HUDEP-2 (cell line): Measurements from ENCODE around the gene KCNT2.
"Not testable (repeated sequence)": the region's sequence is repeated elsewhere in the genome, so short reads cannot be mapped to it uniquely, and the experiment has no call there.

Source experiments
- DNase-seq, 76 experiments: peaks; one replicate each; lab custom pipeline; 2025; ENCODE audit not compliant: unreplicated experiment in 76 of 76; lab: John Stamatoyannopoulos, UW

Gene KCNT2

DNA sequence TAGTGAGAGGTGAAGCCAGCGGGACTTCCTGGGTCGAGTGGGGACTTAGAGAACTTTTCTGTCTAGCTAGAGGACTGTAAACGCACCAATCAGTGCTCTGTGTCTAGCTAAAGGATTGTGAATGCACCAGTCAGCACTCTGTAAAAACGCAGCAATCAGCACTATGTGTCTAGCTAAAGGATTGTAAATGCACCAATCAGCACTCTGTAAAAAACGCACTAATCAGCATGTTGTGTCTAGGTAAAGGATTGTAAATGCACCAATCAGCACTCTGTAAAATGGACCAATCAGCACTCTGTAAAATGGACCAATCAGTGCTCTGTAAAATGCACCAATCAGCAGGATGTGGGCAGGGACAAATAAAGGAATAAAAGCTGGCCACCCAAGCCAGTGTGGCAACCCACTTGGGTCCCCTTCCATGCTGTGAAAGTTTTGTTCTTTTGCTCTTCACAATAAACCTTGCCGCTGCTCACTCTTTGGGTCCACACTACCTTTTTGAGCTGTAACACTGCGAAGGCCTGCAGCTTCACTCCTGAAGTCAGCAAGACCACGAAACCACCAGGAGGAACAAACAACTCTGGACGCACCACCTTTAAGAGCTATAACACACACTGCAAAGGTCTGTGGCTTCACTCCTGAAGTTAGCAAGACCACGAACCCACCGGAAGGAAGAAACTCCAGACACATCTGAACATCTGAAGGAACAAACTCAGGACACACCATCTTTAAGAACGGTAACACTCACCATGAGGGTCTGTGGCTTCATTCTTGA, 85.5 kb downstream of the KCNT2 start:
- DNase-seq, result not testable (repeated sequence)

DNA sequence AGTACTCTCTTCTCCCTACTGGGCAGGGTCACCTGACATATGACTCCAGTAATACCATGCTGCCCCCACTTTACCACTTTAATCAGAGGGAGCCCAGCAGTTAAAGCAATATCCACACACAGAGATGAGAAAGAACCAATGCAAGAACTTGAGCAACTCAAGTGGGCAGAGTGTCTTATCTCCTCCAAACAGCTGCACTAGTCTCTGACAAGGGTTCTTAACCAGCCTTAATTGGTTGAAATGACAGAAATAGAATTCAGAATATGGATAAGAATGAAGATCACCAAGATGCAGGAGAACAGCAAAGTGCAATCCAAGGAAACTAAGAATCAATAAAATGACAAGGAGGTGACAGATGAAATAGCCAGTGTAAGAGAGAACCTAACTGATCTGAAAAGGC, 91.0 kb downstream of the KCNT2 start:
- peak in 54 of 76 experiments; percentile 11 to 87 (median 50) for DNase-seq

DNA sequence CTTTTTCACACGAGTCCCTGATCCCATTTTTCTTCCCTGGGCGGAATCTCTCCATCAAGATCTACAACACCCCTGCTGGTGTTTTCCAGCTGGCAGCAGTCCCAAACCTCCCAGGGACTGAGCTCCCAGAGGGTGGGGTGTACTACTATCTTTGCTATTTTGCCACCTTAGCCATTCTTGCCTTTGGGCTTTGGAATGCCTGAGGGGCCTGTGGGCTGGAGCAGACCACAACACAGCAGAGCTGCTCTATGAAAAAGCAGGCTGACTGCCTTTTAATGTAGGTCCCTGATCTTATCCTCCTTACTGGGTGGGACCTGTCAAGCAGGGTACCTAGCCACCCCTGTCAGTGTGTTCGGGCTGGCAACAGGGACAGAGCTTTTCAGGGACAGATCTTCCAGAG, 91.9 kb downstream of the KCNT2 start:
- peak in 1 of 76 experiments; percentile 2 for DNase-seq

- no peak for DNase-seq
These were observed 92.3 kb downstream of the KCNT2 start for GRCh38 chr1:196515904-196516303.

DNA sequence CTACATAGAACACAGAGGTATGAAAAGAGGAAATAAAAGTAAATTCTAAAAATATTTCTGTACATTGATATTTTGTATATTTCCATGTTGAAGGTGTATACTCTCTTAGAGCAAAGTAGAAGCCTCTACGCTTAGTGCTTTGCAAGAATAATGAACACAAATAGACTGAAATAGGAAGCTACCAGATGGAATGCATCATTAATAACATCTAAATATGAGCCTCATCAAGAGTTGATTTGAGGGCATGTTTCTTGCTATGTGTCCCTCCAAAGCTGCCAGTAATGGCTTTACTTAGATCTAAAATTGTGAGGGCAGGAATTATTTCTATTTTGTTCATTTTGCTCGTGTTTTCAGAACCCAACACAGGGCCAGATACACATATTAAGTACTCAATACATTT, 94.4 kb downstream of the KCNT2 start:
- no peak for DNase-seq

GRCh38 chr1:196510451-196510850, 97.8 kb downstream of the KCNT2 start:
- DNase-seq, result no peak

DNA sequence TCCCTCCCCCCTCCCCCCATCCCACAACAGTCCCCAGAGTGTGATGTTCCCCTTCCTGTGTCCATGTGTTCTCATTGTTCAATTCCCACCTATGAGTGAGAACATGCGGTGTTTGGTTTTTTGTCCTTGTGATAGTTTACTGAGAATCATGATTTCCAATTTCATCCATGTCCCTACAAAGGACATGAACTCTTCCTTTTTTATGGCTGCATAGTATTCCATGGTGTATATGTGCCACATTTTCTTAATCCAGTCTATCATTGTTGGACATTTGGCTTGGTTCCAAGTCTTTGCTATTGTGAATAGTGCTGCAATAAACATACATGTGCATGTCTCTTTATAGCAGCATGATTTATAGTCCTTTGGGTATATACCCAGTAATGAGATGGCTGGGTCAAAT, 104.0 kb downstream of the KCNT2 start:
- DNase-seq, result not testable (repeated sequence)

DNA sequence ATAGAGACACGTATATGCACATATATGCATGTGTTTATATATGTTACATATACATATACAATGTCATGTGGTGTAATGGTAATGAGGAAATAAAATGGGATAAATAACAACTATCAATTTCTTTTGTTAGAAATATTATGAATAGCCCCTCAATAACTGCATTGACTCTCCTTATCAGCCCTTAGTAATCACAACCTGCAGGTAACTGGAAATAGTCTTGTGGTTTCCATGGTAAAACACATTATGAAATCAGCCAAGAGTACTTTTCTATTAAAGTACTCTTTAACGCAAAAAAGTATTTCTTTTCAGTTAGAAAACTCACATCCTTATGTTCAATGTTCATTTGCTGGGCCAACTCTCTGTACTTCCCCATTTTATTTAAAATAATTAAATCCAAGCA, 105.8 kb downstream of the KCNT2 start:
- DNase-seq, result no peak

DNA sequence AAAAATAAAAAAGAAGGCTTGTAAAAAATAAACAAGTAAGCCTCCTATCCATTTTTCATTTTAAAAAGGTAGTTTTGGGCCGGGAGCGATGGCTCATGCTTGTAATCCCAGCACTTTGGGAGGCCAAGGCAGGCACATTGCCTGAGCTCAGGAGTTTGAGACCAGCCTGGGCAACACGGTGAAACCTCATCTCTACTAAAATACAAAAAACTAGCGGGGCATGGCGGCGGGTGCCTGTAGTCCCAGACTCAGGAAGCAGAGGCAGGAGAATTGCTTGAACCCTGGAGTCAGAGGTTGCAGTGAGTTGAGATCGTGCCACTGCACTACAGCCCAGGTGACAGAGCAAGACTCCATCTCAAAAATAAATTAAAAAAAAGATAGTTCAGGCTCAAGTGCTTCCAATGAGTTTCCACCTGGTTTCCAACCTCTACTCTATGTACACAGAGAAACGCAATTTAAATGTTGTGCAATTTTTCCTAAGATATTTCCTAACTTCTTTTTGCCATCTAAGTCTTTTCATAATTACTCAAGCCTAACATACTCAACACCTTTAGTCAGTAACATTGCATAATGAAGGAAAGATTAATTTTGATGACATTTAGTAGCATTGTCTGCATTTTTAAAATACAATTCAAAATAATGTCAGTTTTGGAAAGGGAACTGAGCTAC, 106.3 kb downstream of the KCNT2 start:
- DNase-seq, result no peak

DNA sequence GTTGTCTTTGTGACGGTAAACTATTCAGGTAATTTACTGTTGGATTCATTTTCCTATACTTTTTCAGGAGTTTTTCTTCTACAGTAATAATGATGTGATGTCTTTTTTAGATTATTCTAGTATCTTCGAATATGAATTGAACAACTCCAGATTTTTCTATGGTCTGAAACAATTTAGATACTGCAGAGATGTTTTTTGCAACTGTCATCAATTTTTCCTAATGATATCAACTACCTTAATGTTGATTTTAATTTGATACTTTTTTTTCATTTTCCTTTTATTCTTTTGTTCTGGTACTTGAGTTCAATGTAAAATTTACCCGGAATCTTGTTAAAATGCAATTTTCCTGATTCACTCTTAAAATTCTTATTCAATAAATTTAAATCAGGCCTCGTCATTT, 110.4 kb downstream of the KCNT2 start:
- no peak for DNase-seq

DNA sequence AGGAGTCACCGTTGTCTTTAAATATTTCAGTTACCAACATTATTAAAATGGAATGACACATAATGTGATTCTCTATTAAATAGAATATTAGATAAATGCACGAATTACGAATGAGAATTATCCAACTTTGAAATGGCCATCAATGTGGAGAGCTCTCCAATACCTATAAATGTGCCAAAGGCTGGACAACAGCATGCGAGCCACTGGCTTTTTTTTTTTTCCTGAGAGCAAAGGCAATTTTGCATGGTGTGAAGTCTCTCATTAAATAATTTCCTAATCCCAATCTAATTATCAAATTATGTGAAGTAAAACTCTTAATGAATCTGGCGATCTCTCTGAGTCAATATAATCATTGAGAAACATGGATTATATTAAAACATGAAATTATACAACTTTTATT, 113.5 kb downstream of the KCNT2 start:
- no peak for DNase-seq

DNA sequence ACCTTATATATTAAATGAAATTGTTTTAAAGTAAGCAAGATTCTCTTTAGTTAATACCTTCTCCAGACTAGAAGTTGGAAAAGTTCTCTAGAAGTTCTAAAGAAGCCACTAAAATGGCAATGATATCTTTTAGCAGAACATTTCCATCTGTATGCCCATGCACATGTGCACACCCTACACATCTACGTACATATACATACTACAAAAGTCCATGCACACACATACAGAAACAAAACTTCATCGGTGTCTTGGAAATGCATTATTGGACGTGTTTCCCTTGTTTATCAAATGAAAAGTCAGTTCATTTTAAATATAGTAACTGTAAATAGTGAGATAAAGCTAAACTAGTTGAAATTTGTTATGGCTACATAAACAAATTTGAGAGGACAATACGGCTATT, 114.4 kb downstream of the KCNT2 start:
- DNase-seq, result no peak

DNA sequence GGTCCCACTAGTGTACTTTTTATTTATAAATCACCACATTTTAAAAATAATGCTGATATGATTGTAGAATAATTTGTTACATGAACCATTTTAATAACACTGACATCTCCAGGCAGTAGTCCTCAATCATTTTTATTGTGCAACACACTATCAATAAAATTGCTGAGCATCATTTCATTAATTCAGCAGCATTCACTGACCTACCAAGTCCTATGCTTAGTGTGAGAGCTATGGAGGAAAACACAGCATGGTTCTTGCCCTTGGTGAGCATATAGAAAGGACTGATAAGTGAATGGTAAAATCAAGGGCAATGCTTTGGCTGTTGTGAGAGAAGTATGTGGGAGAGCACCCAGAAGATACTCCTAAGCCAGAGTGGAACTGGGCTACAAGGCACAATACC, 119.7 kb downstream of the KCNT2 start:
- no peak for DNase-seq

GRCh38 chr1:196486346-196486745, 121.9 kb downstream of the KCNT2 start:
- DNase-seq, result no peak

- no peak for DNase-seq
These were observed 126.6 kb downstream of the KCNT2 start for GRCh38 chr1:196481616-196482015.

- DNase-seq, result peak in 1 of 76 experiments; percentile 7
These were observed 131.0 kb downstream of the KCNT2 start for GRCh38 chr1:196477262-196477661.

DNA sequence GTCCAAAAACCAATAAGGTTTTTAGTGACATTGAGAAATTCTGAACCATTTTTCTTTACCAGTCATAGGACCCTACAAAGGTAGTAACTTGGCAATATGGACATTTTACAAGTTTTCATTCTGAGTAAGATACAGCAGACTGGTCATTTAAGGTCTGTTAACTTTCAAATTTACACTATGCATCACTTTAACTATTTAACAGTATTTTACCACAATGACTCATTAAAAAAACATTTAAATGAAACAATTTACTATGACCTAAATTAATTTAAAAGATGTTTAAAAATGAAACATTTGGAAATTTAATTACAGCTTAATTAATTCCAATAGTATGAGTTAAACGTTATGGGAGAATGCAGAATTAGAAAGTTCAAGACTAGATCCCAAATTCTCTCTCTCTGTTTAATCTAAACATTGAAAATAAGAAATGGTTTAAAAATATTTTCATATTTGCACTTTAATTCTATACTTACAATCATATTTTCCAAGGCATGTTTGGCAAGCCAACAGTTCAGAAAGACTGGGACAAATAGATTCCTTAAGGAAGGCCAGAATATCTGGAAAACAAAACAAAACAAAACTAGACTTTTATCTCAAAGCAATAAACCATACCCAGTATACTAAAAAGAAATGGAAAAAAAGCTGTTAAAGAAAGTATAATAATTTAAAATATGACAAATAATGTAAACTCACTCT, 140.9 kb downstream of the KCNT2 start:
- no peak for DNase-seq

GRCh38 chr1:196466654-196467053, 141.6 kb downstream of the KCNT2 start:
- DNase-seq, result no peak

DNA sequence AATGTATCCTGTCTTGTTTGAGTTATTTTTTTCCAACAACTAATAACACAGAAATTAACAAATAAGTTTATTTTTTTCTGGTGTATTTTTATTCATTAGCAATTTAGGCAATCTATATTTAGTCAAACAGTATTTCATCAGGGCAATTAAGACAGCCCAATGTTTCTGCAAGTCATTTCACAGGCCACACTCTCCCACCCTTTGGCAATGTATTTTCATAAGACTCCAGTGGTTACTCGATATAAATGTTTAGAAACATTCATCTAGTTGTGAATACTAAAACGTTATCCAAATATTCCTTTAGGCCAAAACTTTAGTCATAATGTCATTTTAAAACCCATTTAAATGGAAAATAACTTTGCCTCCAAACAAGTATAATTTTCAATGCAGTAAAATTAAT, 142.1 kb downstream of the KCNT2 start:
- DNase-seq, result no peak

DNA sequence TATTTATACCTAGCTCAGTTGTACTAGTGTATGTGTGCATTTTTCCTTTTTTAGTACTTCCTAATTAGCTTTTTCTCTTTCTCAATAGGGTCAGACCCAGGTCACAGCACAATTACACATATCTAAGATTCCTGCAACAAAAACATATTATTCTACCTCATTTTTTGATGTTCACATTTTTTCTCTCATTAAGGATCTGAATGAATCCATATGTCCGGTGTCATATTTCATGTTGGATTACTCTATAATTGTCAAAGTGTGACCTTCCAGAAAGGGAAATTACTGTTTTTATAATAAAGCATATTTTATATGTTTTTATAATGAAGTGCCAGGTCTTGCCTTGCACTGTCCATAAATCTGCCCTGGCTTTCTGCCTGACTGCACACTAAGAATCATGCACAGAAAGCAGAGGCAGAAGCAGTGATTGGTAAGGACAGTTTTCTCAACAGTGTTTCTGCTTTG, 143.7 kb downstream of the KCNT2 start:
- DNase-seq, result no peak

DNA sequence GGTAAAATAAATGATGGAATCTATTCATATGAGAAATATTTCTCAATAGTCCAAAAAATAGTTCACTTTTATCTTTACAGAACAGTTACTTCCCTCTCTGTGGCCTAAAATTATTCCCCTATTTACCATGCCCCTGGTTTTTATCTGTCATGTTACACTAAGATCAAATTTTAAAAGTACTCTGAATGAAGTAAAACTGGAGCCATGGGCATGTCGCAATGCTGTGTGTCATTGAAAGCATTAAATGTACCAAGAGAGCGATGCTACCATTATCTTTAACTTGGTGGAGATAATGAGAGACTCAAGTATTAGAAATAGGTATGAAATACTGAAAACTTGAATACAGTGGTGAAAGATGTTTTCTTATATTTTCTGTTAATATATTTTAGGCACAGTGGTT, 146.2 kb downstream of the KCNT2 start:
- DNase-seq, result no peak

GRCh38 chr1:196461521-196461920, 146.7 kb downstream of the KCNT2 start:
- no peak for DNase-seq
